Endothelial cell of umbilical vein (primary cell): ENCODE results near the gene NAV2. TPM values are rescaled to one million over a fixed set of nuclear protein-coding genes. Genes with fewer than 3 reads are reported as not detected.

Experiments used
- BruUV-seq: library from RNA; stranded (reverse); fragments of 400-500 nt; replicated peaks from 2 replicates; lab custom pipeline; 2021; lab: Mats Ljungman, UMichigan
- CTCF ChIA-PET: fragments of 300-600, 350-600 bp; sonication (Branson Sonifier 250); formaldehyde crosslinking; loops from one replicate; lab custom pipeline; 2021; ENCODE audit warnings: antibody characterized with exemption, inconsistent platforms; lab: Charles Lee
- POLR2A ChIA-PET: fragments of 300-600, 350-600 bp; sonication (Branson Sonifier 250); formaldehyde crosslinking; loops from one replicate; lab custom pipeline; 2021; ENCODE audit warnings: antibody characterized with exemption, inconsistent platforms; lab: Charles Lee
- DNase-seq: peaks from one replicate; pipeline ENCODE4 v3.0.0-alpha.2; 2011; ENCODE audit warnings: low read depth, low spot score
- FAIRE-seq: peaks from 2 replicates; lab custom pipeline; 2011; peaks lifted over from hg19 to GRCh38; lab: Jason Lieb, UNC
- H2AFZ ChIP-seq: 2 replicates; pipeline ENCODE4 v1.6.0; 2012; ENCODE audit warnings: low read depth, low read length, control low read depth, inconsistent platforms
- H3K27ac ChIP-seq: 2 replicates; pipeline ENCODE4 v1.5.1; 2011; ENCODE audit warnings: low read depth, mild to moderate bottlenecking, control low read depth, low read length, moderate library complexity; ENCODE audit not compliant: insufficient read depth
- H3K27me3 ChIP-seq, 2 experiments: 2 replicates each; pipeline versions ENCODE4 v1.6.0 to v1.6.1; 2011; ENCODE audit warnings: low read length in 2 of 2, mixed read lengths in 1 of 2; ENCODE audit not compliant: control insufficient read depth in 2 of 2, insufficient read depth in 2 of 2
- H3K36me3 ChIP-seq, 2 experiments: 2 replicates in 1 of 2; 3 replicates in 1 of 2; pipeline ENCODE4 v1.5.1; 2011; ENCODE audit warnings: low read length in 2 of 2, mild to moderate bottlenecking in 1 of 2, moderate library complexity in 1 of 2; ENCODE audit not compliant: control insufficient read depth in 2 of 2, insufficient read depth in 2 of 2; ENCODE audit errors: extremely low read depth in 1 of 2
- H3K4me1 ChIP-seq: 3 replicates; pipeline ENCODE4 v1.5.1; 2011; ENCODE audit warnings: mild to moderate bottlenecking, low read length; ENCODE audit not compliant: control insufficient read depth, insufficient read depth; ENCODE audit errors: extremely low read depth
- H3K4me2 ChIP-seq: 2 replicates; pipeline ENCODE4 v1.6.1; 2011; ENCODE audit warnings: low read length, control low read depth, mixed read lengths; ENCODE audit not compliant: insufficient read depth
- H3K4me3 ChIP-seq, 3 experiments: fragments of 200-600 bp in 1 of 3; sonication (generic), shearing (Covaris generic) in 1 of 3; replicated peaks in 1 of 3; 2 replicates each; pipeline ENCODE4 v1.5.1; 2011 to 2016; ENCODE audit warnings: control low read depth in 3 of 3, low read length in 3 of 3, mild to moderate bottlenecking in 2 of 3, inconsistent platforms in 1 of 3, low read depth in 1 of 3, moderate library complexity in 1 of 3; ENCODE audit not compliant: insufficient read depth in 1 of 3
- H3K79me2 ChIP-seq: 2 replicates; pipeline ENCODE4 v1.6.0; 2012; ENCODE audit warnings: low read length, inconsistent platforms; ENCODE audit not compliant: control insufficient read depth, insufficient read depth
- H3K9ac ChIP-seq: replicated peaks from 2 replicates; pipeline ENCODE3; 2011; ENCODE audit warnings: low read length, control low read depth; ENCODE audit not compliant: insufficient read depth; ENCODE audit errors: extremely low read depth
- H3K9me1 ChIP-seq: replicated peaks from 3 replicates; pipeline ENCODE4 v1.6.0; 2011; ENCODE audit warnings: mild to moderate bottlenecking, low read length; ENCODE audit not compliant: control insufficient read depth, insufficient read depth; ENCODE audit errors: extremely low read depth
- H3K9me3 ChIP-seq: replicated peaks from 2 replicates; pipeline ENCODE4 v1.5.1; 2012; ENCODE audit warnings: low read length, inconsistent platforms; ENCODE audit not compliant: control insufficient read depth, insufficient read depth
- H4K20me1 ChIP-seq: replicated peaks from 2 replicates; pipeline ENCODE3; 2011; ENCODE audit warnings: mild to moderate bottlenecking, low read length; ENCODE audit not compliant: control insufficient read depth, insufficient read depth; ENCODE audit errors: extremely low read depth
- CTCF ChIP-seq, 2 donors: IDR thresholded peaks; 1 replicate in 1 of 2; 2 replicates in 1 of 2; pipeline ENCODE4 v1.5.1; 2011; ENCODE audit warnings: low read length in 2 of 2, mild to moderate bottlenecking in 2 of 2, moderate library complexity in 2 of 2, control low read depth in 1 of 2, inconsistent platforms in 1 of 2, low read depth in 1 of 2; ENCODE audit not compliant: insufficient read depth in 1 of 2; ENCODE audit errors: extremely low read depth in 1 of 2
- EZH2 ChIP-seq: IDR thresholded peaks from 2 replicates; pipeline ENCODE4 v1.6.1; 2012; ENCODE audit warnings: borderline replicate concordance, low read depth, mild to moderate bottlenecking, moderate library complexity, low read length, inconsistent platforms; ENCODE audit not compliant: severe bottlenecking
- GATA2 ChIP-seq: IDR thresholded peaks from 2 replicates; pipeline ENCODE4 v1.7.0; 2011; ENCODE audit warnings: low read depth, mild to moderate bottlenecking, moderate library complexity, mixed read lengths, low read length; ENCODE audit not compliant: insufficient read length, insufficient read depth
- MAX ChIP-seq: IDR thresholded peaks from 2 replicates; pipeline ENCODE4 v1.6.1; 2011; ENCODE audit not compliant: insufficient read depth, insufficient read length
- POLR2A ChIP-seq: IDR thresholded peaks from 2 replicates; pipeline ENCODE4 v1.6.1; 2012; ENCODE audit warnings: low read depth, mild to moderate bottlenecking, control low read depth, low read length
- POLR2AphosphoS5 ChIP-seq: IDR thresholded peaks from 2 replicates; pipeline ENCODE4 v1.6.1; 2012; ENCODE audit warnings: low read depth, mild to moderate bottlenecking, control low read depth, low read length, moderate library complexity; ENCODE audit not compliant: insufficient read depth
- dilution Hi-C: fragments of 300-500 bp; cut with MboI; formaldehyde crosslinking; loops from one replicate; pipeline ENCODE4 v1.15.0; 2019; ENCODE audit warnings: low sequenced_read_pairs; ENCODE audit not compliant: extremely low pct_ligation_motif_present
- intact Hi-C: fragments of 100-400 bp; cut with micrococcal nuclease; formaldehyde crosslinking; loops from one replicate; pipeline ENCODE4 v1.10.0; 2022
- polyA plus RNA-seq, 4 experiments: library from polyadenylated mRNA; depleted of rRNA in 3 of 4; stranded (reverse) in 3 of 4; unstranded in 1 of 4; fragments of >200 nt; gene quantifications; 2 replicates each; pipeline versions ENCODE4 v1.2.1 to v1.2.3, GENCODE V29; 2011 to 2012; ENCODE audit warnings: missing spikeins in 1 of 4
- total RNA-seq: library from RNA; stranded (reverse); gene quantifications from 2 replicates; pipeline ENCODE4 v1.2.3, GENCODE V29; 2021

NAV2 gene
- total and polyA plus RNA-seq, 2 donors (not counting 3 experiments of a cell fraction or from before 2014, with no cell fraction given), result 10.9 to 68.0 TPM

GRCh38 chr11:19980388-19980787 lies 267.8 kb downstream of the NAV2 start:
- FAIRE-seq (no peak), DNase-seq (peak; percentile 21)
- intact Hi-C loops (no loop called here), dilution Hi-C loops (no loop called here)
- Histone ChIP-seq H2AFZ (no peak overlapping the region), H3K4me3 (no peak overlapping the region), H3K79me2 (peaks cover 24% of the 10 kb centered on the region), H4K20me1 (no peaks in the 10 kb centered on the region), H3K36me3 (peaks cover 0 to 3% of the 10 kb centered on the region in 2 experiments), H3K9me1 (no peaks in the 10 kb centered on the region), H3K4me2 (peak overlapping the region; percentile 18), H3K27me3 (no peaks in the 10 kb centered on the region), H3K27ac (peak overlapping the region; percentile 56), H3K9me3 (no peaks in the 10 kb centered on the region), H3K4me1 (peaks cover 39% of the 10 kb centered on the region), H3K9ac (no peak overlapping the region)
- CTCF ChIA-PET, result interaction anchor here (1.1 to 1.3 kb wide), 2 partner anchors 18 to 45 kb away, joined by 3 read pairs; no protein-coding TSS in a partner anchor
- POLR2A ChIA-PET, result no interaction called here
- TF ChIP-seq POLR2A (no peak), MAX (no peak), GATA2 (no peak), EZH2 (no peak), POLR2AphosphoS5 (no peak), CTCF (IDR thresholded peaks at IDR 0.05; ENCODE audit: extremely low read depth in 1 of 2, insufficient read depth in 1 of 2, low read depth in 1 of 2, low read length in 2 of 2) (no peak)
- BruUV-seq, result no TSS peak
